ENCODE measurements around the gene TNS3. TPM values are rescaled to one million over a fixed set of nuclear protein-coding genes. Genes with fewer than 3 reads are reported as not detected.

The TNS3 gene
- total RNA-seq, 1 donor from 2014 or later, result 40.8 TPM

- H3K4me3 ChIP-seq (ENCODE audit: low read depth, low read length), result no peak overlapping the region
- DNase-seq (ENCODE audit: low read depth), result no peak
- TF ChIP-seq CTCF (conservative IDR thresholded peaks at IDR 0.05; ENCODE audit: low read depth, low read length), result no peak
Observed at GRCh38 chr7:47507522-47507921, 74.4 kb downstream of the TNS3 start.

- TF ChIP-seq CTCF (conservative IDR thresholded peaks at IDR 0.05; ENCODE audit: low read depth, low read length), result no peak
- no peak overlapping the region for H3K4me3 ChIP-seq (ENCODE audit: low read depth, low read length)
- no peak for DNase-seq (ENCODE audit: low read depth)
Observed at GRCh38 chr7:47506382-47507339, 75.2 kb downstream of the TNS3 start.

GRCh38 chr7:47505312-47506007 lies 76.5 kb downstream of the TNS3 start:
- no peak for DNase-seq (ENCODE audit: low read depth)
- TF ChIP-seq CTCF (conservative IDR thresholded peaks at IDR 0.05; ENCODE audit: low read depth, low read length), result no peak
- H3K4me3 ChIP-seq (ENCODE audit: low read depth, low read length), result no peak overlapping the region

- no peak for DNase-seq (ENCODE audit: low read depth)
- no peak overlapping the region for H3K4me3 ChIP-seq (ENCODE audit: low read depth, low read length)
- TF ChIP-seq CTCF (conservative IDR thresholded peaks at IDR 0.05; ENCODE audit: low read depth, low read length), result no peak
Observed at GRCh38 chr7:47504551-47505311, 77.2 kb downstream of the TNS3 start.

GRCh38 chr7:47503281-47503680 lies 78.6 kb downstream of the TNS3 start:
- H3K4me3 ChIP-seq (ENCODE audit: low read depth, low read length), result no peak overlapping the region
- peak; percentile 46 for DNase-seq (ENCODE audit: low read depth)
- no peak for TF ChIP-seq CTCF (conservative IDR thresholded peaks at IDR 0.05; ENCODE audit: low read depth, low read length)

- no peak for TF ChIP-seq CTCF (conservative IDR thresholded peaks at IDR 0.05; ENCODE audit: low read depth, low read length)
- no peak for DNase-seq (ENCODE audit: low read depth)
- H3K4me3 ChIP-seq (ENCODE audit: low read depth, low read length), result no peak overlapping the region
Observed at GRCh38 chr7:47502240-47502877, 79.6 kb downstream of the TNS3 start.
